Activated naive CD4-positive, alpha-beta T cell treated with anti-CD3 and anti-CD28 coated beads, Interleukin-2, amount 50 U/mL, for 72 hours (primary cell): ENCODE data around the gene PRSS8. TPM values are rescaled to one million over a fixed set of nuclear protein-coding genes. Genes with fewer than 3 reads are reported as not detected.

Experiments
- ATAC-seq, 2 donors: fragments of 150-1000 bp; cut with Tn5 transposase; 2 replicates each; pipeline ENCODE4 v1.10.0; 2021; ENCODE audit warnings: mild to moderate bottlenecking in 2 of 2, moderate library complexity in 2 of 2
- DNase-seq, 2 donors: peaks; one replicate each; pipeline ENCODE4 v3.0.0; 2021 to 2022; ENCODE audit warnings: low spot score in 2 of 2
- H3K27ac Mint-ChIP-seq, 2 donors: one replicate each; pipeline ENCODE4 v1.8.0; 2022; ENCODE audit warnings: mild to moderate bottlenecking in 2 of 2, mixed read lengths in 2 of 2
- H3K36me3 Mint-ChIP-seq, 2 donors: one replicate each; pipeline ENCODE4 v1.8.0; 2022; ENCODE audit warnings: mixed read lengths in 2 of 2
- H3K9me3 Mint-ChIP-seq, 2 donors: one replicate each; pipeline ENCODE4 v1.8.0; 2022; ENCODE audit warnings: mixed read lengths in 2 of 2
- total RNA-seq, 2 donors: library from RNA; stranded (reverse); gene quantifications; one replicate each; pipeline ENCODE4 v1.2.3, GENCODE V29; 2022

Gene PRSS8
- total RNA-seq, 2 donors from 2014 or later = not detected

DNA sequence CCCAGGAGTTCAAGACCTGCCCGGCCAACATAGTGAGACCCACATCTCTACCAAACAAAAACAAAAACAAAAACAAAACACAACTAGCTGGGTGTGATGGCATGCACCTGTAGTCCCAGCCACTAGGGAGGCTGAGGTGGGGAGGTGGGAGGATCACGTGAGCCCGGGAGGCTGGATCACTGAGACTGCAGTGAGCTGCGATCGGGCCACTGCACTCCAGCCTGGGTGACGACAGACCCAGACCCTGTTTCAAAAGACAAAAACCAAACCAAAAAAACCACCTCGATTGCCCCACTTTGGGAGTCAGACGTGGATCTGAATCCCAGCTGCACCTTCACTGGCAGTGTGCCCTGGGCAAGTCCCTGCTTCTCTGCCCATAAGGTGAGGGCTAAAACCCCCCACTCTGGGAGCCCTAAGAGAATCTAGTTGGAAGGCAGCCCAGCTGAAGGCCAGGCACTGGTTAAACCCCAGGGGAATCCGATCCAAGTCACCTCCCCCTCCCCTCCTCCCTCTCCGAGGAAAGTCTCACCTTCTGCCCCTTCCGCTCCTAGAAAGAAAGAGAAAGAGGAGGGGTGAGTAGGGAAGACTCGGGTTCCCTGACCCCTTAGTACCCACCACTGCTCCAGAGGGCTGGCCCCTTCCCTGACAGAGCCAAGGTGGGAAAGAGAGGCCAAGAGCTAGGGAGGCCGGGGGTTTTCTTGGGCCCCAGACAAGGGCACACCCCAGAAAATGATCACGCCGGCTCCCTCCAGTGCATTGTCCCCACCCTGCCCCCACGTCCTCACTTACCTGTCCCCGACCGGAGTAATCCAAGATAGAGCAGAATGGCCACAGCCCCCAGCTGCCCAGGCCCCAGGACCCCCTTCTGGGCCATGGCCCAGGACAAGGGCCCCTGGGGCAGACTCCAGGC lies 647 bp downstream of the PRSS8 start:
- DNase-seq = no peak

DNA sequence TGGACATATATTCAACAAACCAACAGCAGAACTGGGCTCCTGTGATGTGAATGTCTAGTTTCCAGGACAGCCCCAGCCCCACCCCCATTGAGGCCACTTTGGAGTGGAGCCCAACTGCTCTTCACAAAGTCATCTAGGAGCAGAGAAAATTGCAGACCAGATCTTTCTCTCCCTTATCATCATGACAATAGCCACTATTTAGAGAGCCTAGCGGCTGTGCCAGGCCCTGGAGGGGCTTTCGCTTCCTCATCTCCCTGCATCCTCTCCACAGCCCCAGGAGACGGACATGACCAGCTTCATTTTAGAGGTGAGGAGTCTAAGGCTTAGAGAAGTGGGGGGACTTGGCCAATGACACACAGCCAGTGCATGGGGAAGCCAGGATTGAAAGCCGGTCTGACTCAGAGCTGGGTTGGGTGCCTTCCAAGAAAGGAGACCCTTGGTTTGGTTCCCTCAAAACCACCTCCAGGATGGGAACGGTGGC lies 1.4 kb downstream of the PRSS8 start:
- no peak for DNase-seq
- H3K36me3 Mint-ChIP-seq = no peaks in the 10 kb centered on the region
- no peaks in the 10 kb centered on the region for H3K9me3 Mint-ChIP-seq
- H3K27ac Mint-ChIP-seq = peak overlapping the region; percentile 15 to 81
- ATAC-seq = no peak

More for the DNA sequence above, 647 bp downstream of the PRSS8 start:
- H3K9me3 Mint-ChIP-seq = no peaks in the 10 kb centered on the region
- no peak overlapping the region for H3K27ac Mint-ChIP-seq
- ATAC-seq = no peak
- H3K36me3 Mint-ChIP-seq = no peaks in the 10 kb centered on the region

DNA sequence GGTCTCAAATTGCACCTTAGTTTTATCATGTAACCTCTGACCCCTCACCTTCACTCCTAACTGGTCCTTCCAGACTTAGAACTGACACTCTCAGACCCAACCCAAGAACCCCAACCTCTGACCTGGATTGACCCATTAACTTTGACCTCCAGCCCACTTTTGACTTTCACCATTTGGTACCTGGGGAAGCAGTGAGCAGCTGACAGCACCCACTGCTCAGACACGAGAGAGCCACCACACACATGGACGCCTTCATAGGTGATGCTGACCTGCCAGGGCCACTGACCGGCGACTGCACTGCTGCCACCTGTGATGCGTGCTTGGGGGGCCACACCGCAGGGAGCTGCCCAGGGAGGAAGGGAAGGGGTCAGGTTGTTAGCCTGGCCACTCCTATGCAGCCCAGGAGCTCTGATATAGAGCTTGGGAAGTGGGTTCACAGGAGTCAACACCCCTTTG lies 2.5 kb downstream of the PRSS8 start:
- no peak for DNase-seq
- Mint-ChIP-seq H3K9me3 (no peaks in the 10 kb centered on the region), H3K27ac (peak overlapping the region in 1 of 2 donors; percentile 15), H3K36me3 (no peaks in the 10 kb centered on the region)
- peak in 1 of 2 donors; percentile 16 for ATAC-seq

DNA sequence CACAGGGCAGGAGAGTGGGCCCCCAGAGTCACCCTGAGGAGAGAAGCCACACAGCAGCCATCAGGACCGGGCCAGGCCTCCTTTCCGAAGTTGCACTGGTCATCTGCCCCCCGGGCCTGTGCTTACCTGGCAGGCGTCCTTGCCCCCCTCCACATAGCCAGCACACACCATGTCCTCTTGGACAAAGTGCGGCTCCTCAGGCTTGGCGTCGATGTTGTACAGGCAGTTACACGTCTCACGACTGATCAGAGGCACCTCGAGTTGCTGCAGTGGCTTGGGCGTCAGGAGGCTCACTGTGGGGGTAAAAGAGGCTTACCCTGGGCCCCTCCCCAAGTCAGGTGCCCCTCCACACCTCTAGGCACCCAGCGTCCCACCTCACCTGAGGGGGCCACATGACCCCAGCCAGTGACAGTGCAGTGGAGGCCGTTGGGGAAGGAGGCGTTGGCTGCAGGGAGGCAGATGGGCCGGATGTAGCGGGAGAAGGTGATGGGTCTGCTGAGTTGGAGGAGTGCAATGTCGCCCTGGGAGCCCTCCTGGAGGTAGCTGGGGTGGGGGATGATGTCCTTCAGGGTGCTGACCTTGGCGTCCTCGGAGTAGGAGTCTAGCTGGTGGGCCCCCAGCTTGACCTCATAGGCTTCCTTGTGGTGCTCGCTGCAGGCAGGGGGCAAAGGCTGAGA lies 3.1 kb downstream of the PRSS8 start:
- Mint-ChIP-seq H3K36me3 (no peaks in the 10 kb centered on the region), H3K27ac (peak overlapping the region in 1 of 2 donors; percentile 15), H3K9me3 (no peaks in the 10 kb centered on the region)
- DNase-seq = no peak
- ATAC-seq = no peak

DNA sequence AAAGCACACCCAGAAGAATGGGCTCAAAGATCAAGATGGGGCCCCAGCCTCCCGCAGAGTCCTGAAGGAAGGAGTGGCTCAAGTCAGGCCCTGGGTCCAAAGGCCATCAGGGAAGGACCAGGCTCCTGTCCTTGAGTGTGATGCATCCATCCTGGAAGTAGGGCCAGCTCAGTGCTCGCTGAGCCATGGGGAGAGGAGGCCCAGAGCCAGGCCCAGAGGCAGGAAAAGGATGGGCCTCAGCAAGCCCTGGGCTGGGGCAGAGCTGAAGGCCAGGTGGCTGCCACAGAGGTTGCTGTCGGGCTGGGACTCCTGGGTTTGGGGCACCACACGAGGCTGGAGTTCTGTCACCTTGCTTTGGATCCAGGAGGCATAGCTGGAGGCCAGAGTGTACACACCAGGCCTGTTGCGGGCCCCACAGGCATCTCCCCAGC lies 3.7 kb downstream of the PRSS8 start:
- no peaks in the 10 kb centered on the region for H3K9me3 Mint-ChIP-seq
- DNase-seq (no peak), ATAC-seq (peak in 1 of 2 donors; percentile 4)
- no peaks in the 10 kb centered on the region for H3K36me3 Mint-ChIP-seq
- no peak overlapping the region for H3K27ac Mint-ChIP-seq

DNA sequence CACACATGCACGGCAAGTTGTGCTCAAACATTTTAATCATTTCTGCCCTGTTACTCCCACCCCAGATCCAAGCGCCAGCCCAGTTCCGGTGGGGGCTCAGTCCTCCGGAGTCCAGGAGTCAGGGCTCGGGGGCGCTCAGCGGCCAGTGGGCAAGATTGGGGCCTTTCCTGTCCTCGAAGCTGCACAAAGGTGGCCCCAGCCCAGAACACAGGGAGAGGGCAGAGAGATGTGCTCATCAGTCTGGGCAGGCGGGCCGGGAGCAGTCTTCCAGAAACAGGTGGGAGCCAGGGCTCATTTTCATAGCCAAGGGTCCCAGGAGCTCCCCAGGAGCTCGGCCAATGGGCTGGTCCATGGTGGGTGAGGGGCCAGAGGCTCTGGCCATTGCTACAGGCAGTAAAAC lies 4.1 kb downstream of the PRSS8 start:
- DNase-seq (no peak), ATAC-seq (no peak)
- Mint-ChIP-seq H3K9me3 (no peaks in the 10 kb centered on the region), H3K27ac (no peak overlapping the region), H3K36me3 (no peaks in the 10 kb centered on the region)

DNA sequence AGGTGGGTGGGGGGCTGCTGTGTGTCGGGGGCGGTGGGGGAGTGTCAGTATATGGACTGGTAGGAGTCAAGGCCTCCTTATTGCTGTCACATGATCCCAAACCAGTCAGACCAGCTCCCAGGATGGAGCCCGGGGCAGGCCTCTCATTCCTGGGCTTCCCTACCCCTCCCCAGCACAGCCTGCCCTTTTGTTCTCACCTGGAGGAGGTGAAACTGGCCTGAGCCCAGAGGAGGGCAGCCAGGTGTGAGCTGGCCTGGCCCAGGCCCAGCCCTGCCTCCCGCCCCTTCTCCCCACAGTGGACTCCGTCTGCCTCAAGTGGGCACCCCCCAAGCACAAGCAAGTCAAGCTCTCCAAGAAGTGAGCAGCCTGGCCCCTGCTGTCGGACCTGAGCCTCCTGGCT lies 4.6 kb downstream of the PRSS8 start:
- no peak overlapping the region for H3K27ac Mint-ChIP-seq
- no peaks in the 10 kb centered on the region for H3K36me3 Mint-ChIP-seq
- no peak for DNase-seq
- H3K9me3 Mint-ChIP-seq = no peaks in the 10 kb centered on the region
- ATAC-seq = no peak

DNA sequence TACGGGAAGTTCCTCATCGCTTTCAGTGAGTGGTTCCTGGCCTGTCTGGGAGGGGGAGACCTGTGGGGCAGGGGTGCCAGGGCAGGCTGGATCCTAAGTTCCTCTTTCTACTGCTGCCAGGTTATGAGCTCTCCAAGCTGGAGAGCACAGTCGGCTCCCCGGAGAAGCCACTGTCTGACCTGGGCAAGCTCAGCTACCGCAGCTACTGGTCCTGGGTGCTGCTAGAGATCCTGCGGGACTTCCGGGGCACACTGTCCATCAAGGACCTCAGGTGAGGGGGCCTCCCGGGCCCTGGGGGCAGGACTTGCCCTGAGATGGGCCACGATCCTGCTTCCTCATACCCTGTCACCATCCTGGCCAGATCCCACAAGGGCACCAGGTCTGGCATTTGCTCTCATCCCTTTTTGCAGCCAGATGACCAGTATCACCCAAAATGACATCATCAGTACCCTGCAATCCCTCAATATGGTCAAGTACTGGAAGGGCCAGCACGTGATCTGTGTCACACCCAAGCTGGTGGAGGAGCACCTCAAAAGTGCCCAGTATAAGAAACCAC lies 5.1 kb downstream of the PRSS8 start:
- H3K9me3 Mint-ChIP-seq = no peaks in the 10 kb centered on the region
- no peaks in the 10 kb centered on the region for H3K36me3 Mint-ChIP-seq
- H3K27ac Mint-ChIP-seq = peak overlapping the region in 1 of 2 donors; percentile 55
- ATAC-seq (no peak), DNase-seq (no peak)

DNA sequence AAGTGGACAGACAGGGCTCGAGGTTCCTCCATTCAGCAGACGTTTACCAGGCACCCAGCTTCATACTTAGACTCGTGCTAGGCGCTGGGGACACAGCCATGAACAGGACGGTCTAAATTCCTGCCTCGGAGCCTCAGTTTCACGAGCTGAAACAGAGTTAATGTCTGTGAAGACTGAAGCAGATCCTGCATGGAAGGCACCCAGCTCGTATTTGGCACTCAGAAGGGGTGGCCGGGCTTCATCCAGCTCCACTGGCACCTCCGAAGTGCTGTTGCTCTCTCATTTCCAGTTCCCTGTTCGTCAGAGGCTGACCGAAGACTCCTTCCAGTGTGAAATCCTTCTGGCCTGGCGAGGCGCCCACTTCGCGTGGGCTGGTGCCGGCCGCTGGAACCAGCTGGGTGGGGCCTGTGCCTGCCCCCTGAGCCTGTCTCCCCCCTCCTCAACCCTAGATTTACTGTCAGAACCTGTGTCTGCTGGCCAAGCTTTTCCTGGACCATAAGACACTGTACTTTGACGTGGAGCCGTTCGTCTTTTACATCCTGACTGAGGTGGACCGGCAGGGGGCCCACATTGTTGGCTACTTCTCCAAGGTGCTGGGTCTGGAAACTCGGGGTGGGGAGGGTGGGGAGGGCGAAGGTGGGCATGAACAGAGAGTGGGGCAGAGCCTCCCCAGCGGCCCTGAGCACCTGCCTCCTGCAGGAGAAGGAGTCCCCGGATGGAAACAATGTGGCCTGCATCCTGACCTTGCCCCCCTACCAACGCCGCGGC lies 5.8 kb downstream of the PRSS8 start:
- peak overlapping the region in 1 of 2 donors; percentile 14 for H3K27ac Mint-ChIP-seq
- no peak for ATAC-seq
- no peak for DNase-seq
- no peaks in the 10 kb centered on the region for H3K9me3 Mint-ChIP-seq
- H3K36me3 Mint-ChIP-seq = no peaks in the 10 kb centered on the region

DNA sequence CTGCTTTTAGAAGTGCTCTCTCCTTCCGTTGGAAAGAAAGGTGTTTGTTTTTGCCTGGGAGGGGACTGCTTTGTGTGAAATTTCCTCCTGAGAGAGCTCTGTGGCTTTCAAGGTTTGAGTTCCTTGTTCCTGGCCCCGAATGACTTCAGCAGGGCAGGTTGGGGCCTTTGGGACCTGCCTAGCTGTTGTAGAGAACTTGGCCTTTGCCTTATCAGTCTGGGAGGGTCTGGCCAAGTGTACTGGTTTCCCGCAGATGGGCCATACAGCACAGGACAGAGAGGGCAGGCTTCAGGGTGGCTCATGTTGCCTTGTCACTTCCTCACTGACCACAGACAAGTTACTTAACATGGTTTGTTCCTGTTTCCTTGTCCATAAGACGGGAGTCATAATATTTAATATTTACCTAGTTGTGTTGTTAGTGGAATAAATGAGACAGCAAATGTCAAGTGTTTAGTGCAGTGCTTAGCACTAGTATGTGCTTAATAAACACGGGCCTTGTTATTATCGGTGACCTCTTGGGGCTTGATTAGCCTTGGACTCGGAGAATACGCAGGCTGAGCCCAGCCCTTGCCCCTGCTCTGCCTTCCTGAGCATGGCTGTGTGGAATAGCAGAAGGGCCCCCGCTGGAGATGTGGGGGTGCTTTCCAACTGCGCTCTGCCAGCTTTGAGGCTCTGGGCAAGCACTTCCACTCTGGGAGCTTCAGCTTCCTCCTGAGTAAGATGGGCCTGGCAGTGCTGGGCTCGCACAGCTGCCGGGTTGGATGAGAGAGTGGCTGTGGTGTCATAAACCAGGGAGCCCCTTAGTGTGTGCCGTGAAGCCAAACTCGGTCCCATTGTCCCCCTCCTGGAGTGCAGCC lies 6.6 kb downstream of the PRSS8 start:
- DNase-seq (no peak), ATAC-seq (no peak)
- no peaks in the 10 kb centered on the region for H3K9me3 Mint-ChIP-seq
- peak overlapping the region in 1 of 2 donors; percentile 88 for H3K27ac Mint-ChIP-seq
- no peaks in the 10 kb centered on the region for H3K36me3 Mint-ChIP-seq

DNA sequence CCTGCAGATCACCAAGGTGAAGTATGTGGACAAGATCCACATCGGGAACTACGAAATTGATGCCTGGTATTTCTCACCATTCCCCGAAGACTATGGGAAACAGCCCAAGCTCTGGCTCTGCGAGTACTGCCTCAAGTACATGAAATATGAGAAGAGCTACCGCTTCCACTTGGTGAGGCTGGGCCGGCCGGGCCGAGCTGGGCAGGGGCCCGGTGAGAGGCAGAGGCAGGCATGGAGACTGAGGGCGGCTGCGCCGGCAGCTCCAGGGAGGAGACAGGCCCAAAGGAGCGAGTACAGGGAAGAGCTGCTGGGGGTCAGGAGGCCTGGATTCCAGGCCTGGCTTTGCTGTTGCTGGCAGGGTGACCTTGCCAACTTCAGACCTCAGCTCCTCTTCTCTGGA lies 8.3 kb downstream of the PRSS8 start:
- Mint-ChIP-seq H3K36me3 (no peaks in the 10 kb centered on the region), H3K27ac (peak overlapping the region in 1 of 2 donors; percentile 85), H3K9me3 (no peaks in the 10 kb centered on the region)
- ATAC-seq (no peak), DNase-seq (no peak)

DNA sequence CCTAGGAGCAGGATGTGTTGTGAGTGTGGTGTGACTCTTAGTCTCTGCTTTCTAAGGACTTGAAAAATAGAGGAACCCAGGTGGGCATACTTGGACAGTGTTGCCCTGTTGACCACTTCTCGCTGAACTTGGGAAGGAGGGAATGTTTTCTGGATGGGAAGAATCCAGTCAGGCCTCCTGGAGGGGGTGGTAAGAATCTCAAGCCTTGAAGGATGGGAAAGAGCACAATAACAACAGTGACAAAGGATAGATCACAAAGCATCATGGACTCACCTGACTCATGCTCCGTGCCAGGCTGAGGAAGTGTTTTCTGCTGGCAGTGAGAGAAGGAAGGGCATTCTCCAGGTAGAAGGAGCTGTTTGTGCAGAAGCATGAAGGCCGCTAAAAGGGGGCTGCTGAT lies 9.7 kb downstream of the PRSS8 start:
- no peak for ATAC-seq
- peaks cover 0 to under 1% of the 10 kb centered on the region in 2 donors for H3K36me3 Mint-ChIP-seq
- no peak overlapping the region for H3K27ac Mint-ChIP-seq
- DNase-seq = no peak
- H3K9me3 Mint-ChIP-seq = no peaks in the 10 kb centered on the region

DNA sequence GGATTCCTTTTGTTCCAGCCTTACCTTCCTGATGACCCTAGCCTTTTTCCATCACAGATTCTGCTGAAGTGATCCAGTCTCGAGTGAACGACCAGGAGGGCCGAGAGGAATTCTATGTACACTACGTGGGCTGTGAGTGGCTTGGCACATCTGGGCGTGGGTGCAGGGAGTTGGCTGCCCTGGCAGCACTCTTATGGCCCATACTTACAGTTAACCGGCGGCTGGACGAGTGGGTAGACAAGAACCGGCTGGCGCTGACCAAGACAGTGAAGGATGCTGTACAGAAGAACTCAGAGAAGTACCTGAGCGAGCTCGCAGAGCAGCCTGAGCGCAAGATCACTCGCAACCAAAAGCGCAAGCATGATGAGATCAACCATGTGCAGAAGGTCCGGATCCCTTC lies 15.4 kb downstream of the PRSS8 start:
- ATAC-seq (no peak), DNase-seq (no peak)
- Mint-ChIP-seq H3K9me3 (no peaks in the 10 kb centered on the region), H3K27ac (no peak overlapping the region), H3K36me3 (peaks cover 15 to 21% of the 10 kb centered on the region in 2 donors)

DNA sequence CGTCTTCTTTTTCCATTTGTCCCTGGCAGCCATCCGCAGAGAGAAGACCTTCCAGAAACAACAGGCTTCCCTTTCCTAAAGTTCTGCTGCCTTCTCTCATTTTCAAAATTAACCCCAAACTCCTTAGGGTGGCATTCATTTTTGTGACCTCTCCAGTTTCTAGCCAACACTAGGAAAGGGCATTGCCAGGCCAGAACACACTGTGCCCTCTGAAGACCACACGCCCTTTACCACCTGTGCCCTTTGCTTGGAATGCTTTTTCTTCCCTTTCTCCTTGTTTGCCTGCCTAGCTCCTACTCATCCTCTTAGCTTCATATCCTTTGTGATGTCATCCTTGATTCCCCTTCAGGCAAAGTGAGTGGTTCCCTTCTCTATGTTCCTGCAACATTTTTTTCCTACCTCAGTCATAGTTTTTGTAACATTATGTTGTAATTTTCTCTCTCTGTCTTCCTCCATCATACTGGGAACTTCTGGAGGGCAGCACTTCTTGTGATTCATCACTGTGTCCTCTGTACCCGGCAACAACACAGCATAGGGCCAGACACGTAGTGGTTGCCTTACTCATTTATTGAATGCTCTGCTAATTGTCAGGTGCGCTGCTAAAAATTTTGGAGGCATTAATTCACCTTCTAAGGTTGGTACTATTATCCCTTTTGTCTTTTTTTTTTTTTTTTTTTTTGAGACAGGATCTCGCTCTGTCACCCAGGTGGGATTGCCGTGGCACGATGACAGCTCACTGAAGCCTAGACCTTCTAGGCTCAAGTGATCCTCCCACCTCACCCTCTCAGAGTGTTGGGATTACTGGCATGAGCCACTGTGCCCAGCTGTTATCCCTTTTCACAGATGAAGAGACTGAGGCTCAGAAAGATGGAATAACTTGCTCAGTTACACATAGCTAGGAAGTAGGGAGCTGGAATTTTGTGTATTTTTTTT lies 17.0 kb downstream of the PRSS8 start:
- DNase-seq (no peak), ATAC-seq (no peak)
- peak overlapping the region; percentile 91 to 95 for H3K27ac Mint-ChIP-seq
- peaks cover 15 to 21% of the 10 kb centered on the region in 2 donors for H3K36me3 Mint-ChIP-seq
- no peaks in the 10 kb centered on the region for H3K9me3 Mint-ChIP-seq
